Sigmoid colon (tissue), 7 donors: Measurements from ENCODE around the gene PXK. TPM values are rescaled to one million over a fixed set of nuclear protein-coding genes. Genes with fewer than 3 reads are reported as not detected.

Experiments used
- DNase-seq: peaks from one replicate; pipeline ENCODE4 v3.0.0-alpha.2; 2019
- H3K27ac ChIP-seq, 4 donors: fragments of 200-600 bp; sonication (generic); one replicate each; pipeline ENCODE4 v1.5.1; 2016 to 2019; ENCODE audit warnings: mild to moderate bottlenecking in 1 of 4
- H3K27me3 ChIP-seq, 3 donors: fragments of 200-600 bp; sonication (generic); one replicate each; pipeline ENCODE4 v1.5.1; 2019; ENCODE audit warnings: mild to moderate bottlenecking in 1 of 3
- H3K36me3 ChIP-seq, 4 donors: fragments of 200-600 bp; sonication (generic); one replicate each; pipeline ENCODE4 v1.5.1; 2016 to 2019
- H3K4me1 ChIP-seq, 4 donors: fragments of 200-600 bp; sonication (generic); one replicate each; pipeline ENCODE4 v1.5.1; 2017 to 2019
- H3K4me3 ChIP-seq, 4 donors: fragments of 200-600 bp; sonication (generic); one replicate each; pipeline ENCODE4 v1.5.1; 2017 to 2019; ENCODE audit warnings: mild to moderate bottlenecking in 2 of 4, moderate library complexity in 1 of 4
- H3K9me3 ChIP-seq, 4 donors: fragments of 200-600 bp in 3 of 4; sonication (generic) in 3 of 4; one replicate each; pipeline versions ENCODE4 v1.5.1 to v1.6.1; 2013 to 2019
- EP300 ChIP-seq, 4 donors: sonication (generic); formaldehyde crosslinking; IDR thresholded peaks; one replicate each; pipeline ENCODE4 v1.6.1; 2017; ENCODE audit warnings: antibody characterized with exemption in 4 of 4
- POLR2A ChIP-seq, 2 donors: fragments of 450-650 bp; IDR thresholded peaks; one replicate each; pipeline ENCODE4 v1.6.1; 2016; ENCODE audit warnings: antibody characterized with exemption in 2 of 2, mild to moderate bottlenecking in 2 of 2, moderate library complexity in 2 of 2
- POLR2AphosphoS5 ChIP-seq, 4 donors: sonication (generic); formaldehyde crosslinking; IDR thresholded peaks; one replicate each; pipeline ENCODE4 v1.6.1; 2017; ENCODE audit warnings: antibody characterized with exemption in 4 of 4
- WGBS, 2 donors: extraction: QIAGEN DNeasy Blood & Tissue Kit; methylation state at CpG; one replicate each; pipeline ENCODE4 v1.1.7; 2013; 5-methylcytosine and 5-hydroxymethylcytosine counted together
- intact Hi-C: fragments of 100-400 bp; cut with DNase I; formaldehyde crosslinking; loops from one replicate; pipeline ENCODE4 v1.15.1; 2023
- polyA plus RNA-seq, 3 donors: library from polyadenylated mRNA; stranded (reverse); fragments of 200-250 nt; gene quantifications; one replicate each; pipeline ENCODE4 v1.2.3, GENCODE V29; 2013
- total RNA-seq, 4 donors: library from RNA; depleted of rRNA; stranded (reverse); fragments of >200 nt; gene quantifications; one replicate each; pipeline ENCODE4 v1.1.0, GENCODE V29; 2016
- TF ChIP-seq, protein P1 (sequence below), 4 experiments: fragments of 450-650 bp in 3 of 4; fragments of 200-600 bp in 1 of 4; IDR thresholded peaks; one replicate each; pipeline ENCODE4 v1.5.1; 2016 to 2019; ENCODE audit warnings: antibody characterized with exemption in 4 of 4, mild to moderate bottlenecking in 3 of 4, moderate library complexity in 2 of 4
- donor health status: healthy with polysubstance abuse.
- donor health status: Bipolar disorder and iron deficiency.
- donor health status: healthy.

Gene PXK
- total and polyA plus RNA-seq, 7 donors, result 6.9 to 58.7 (median 30.3) TPM

GRCh38 chr3:58463181-58463941, 130.7 kb downstream of the PXK start:
- intact Hi-C loops, result loop anchor here (1.0 kb wide), 1 partner anchor 69 kb away; no protein-coding TSS in a partner anchor
- H3K36me3 ChIP-seq, result no peaks in the 10 kb centered on the region
- peak overlapping the region in 3 of 4 donors; percentile 0 to 37 (median 11) for H3K4me3 ChIP-seq
- no peak overlapping the region for H3K27ac ChIP-seq
- 8 to 23% methylated on average over 18 of the region's 18 CpGs for WGBS, 2 donors
- peak; percentile 82 for DNase-seq
- no peaks in the 10 kb centered on the region for H3K9me3 ChIP-seq
- no peaks in the 10 kb centered on the region for H3K27me3 ChIP-seq
- no peak for TF ChIP-seq EP300 (IDR thresholded peaks at IDR 0.05)
- TF ChIP-seq, protein P1, sequence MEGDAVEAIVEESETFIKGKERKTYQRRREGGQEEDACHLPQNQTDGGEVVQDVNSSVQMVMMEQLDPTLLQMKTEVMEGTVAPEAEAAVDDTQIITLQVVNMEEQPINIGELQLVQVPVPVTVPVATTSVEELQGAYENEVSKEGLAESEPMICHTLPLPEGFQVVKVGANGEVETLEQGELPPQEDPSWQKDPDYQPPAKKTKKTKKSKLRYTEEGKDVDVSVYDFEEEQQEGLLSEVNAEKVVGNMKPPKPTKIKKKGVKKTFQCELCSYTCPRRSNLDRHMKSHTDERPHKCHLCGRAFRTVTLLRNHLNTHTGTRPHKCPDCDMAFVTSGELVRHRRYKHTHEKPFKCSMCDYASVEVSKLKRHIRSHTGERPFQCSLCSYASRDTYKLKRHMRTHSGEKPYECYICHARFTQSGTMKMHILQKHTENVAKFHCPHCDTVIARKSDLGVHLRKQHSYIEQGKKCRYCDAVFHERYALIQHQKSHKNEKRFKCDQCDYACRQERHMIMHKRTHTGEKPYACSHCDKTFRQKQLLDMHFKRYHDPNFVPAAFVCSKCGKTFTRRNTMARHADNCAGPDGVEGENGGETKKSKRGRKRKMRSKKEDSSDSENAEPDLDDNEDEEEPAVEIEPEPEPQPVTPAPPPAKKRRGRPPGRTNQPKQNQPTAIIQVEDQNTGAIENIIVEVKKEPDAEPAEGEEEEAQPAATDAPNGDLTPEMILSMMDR (IDR thresholded peaks at IDR 0.05), result peak in 3 of 4 experiments; percentile 36 to 77 (median 72)
- TF ChIP-seq POLR2AphosphoS5 (IDR thresholded peaks at IDR 0.05), result no peak
- TF ChIP-seq POLR2A (IDR thresholded peaks at IDR 0.05), result no peak
- peaks cover 0 to 13% (median 7%) of the 10 kb centered on the region in 4 donors for H3K4me1 ChIP-seq

GRCh38 chr3:58463942-58464271, 131.2 kb downstream of the PXK start:
- H3K27ac ChIP-seq, result no peak overlapping the region
- TF ChIP-seq POLR2A (IDR thresholded peaks at IDR 0.05), result no peak
- TF ChIP-seq POLR2AphosphoS5 (IDR thresholded peaks at IDR 0.05), result no peak
- TF ChIP-seq EP300 (IDR thresholded peaks at IDR 0.05), result no peak
- TF ChIP-seq, protein P1 (IDR thresholded peaks at IDR 0.05), result no peak
- intact Hi-C loops, result loop anchor here (1.0 kb wide), 1 partner anchor 68 kb away; no protein-coding TSS in a partner anchor

GRCh38 chr3:58464866-58465265, 132.2 kb downstream of the PXK start:
- no peaks in the 10 kb centered on the region for H3K9me3 ChIP-seq
- peaks cover 0 to 13% (median 7%) of the 10 kb centered on the region in 4 donors for H3K4me1 ChIP-seq
- no peak for TF ChIP-seq EP300 (IDR thresholded peaks at IDR 0.05)
- TF ChIP-seq, protein P1 (IDR thresholded peaks at IDR 0.05), result no peak
- TF ChIP-seq POLR2AphosphoS5 (IDR thresholded peaks at IDR 0.05), result no peak
- no peak for TF ChIP-seq POLR2A (IDR thresholded peaks at IDR 0.05)
- no peak overlapping the region for H3K27ac ChIP-seq
- H3K4me3 ChIP-seq, result no peak overlapping the region
- no peaks in the 10 kb centered on the region for H3K36me3 ChIP-seq
- no peak for DNase-seq
- WGBS, 2 donors, result 48 to 51% methylated on average over 3 of the region's 3 CpGs
- intact Hi-C loops, result no loop called here
- H3K27me3 ChIP-seq, result no peaks in the 10 kb centered on the region

More at GRCh38 chr3:58463942-58464271, 131.2 kb downstream of the PXK start:
- H3K9me3 ChIP-seq, result no peaks in the 10 kb centered on the region
- no peaks in the 10 kb centered on the region for H3K27me3 ChIP-seq
- H3K4me1 ChIP-seq, result peaks cover 0 to 13% (median 7%) of the 10 kb centered on the region in 4 donors
- no peak for DNase-seq
- H3K36me3 ChIP-seq, result no peaks in the 10 kb centered on the region
- WGBS, 2 donors, result 36 to 43% methylated on average over 5 of the region's 5 CpGs
- H3K4me3 ChIP-seq, result peak overlapping the region in 2 of 4 donors; percentile 11 to 37

DNA sequence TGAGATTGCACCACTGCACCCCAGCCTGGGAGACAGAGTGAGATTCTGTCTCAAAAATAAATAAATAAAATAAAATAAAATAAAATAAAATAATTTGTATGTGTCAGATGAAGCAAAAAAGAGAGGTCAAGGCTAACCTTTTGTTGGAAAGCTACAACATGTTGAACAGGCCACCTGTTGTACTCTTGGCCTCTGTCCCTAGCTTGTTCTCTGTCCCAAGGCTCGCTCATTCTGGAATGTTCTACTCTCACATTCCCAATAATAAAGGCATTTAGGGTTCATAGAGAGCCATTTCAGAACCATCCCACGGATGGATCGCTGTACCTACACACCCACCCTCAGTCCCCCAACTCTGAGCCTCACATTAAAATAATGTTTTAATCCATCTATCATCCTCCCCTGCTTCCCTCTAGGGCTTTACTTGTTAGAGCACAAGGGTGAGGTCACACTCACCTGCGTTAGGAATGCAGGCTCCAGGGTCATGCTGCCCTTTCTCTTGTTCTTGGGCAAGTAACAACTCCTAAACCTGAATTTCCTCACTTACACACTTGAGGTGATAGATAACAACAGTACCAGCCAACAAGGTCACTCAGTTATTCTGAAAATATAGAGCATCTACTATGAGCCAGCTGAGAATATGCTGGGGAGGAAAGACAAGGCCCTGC, 134.3 kb downstream of the PXK start:
- no peaks in the 10 kb centered on the region for H3K9me3 ChIP-seq
- H3K27me3 ChIP-seq, result no peaks in the 10 kb centered on the region
- WGBS, 2 donors, result 92 to 94% methylated on average over 4 of the region's 4 CpGs
- no peak for DNase-seq
- no peak overlapping the region for H3K27ac ChIP-seq
- no peaks in the 10 kb centered on the region for H3K36me3 ChIP-seq
- intact Hi-C loops, result no loop called here
- H3K4me3 ChIP-seq, result no peak overlapping the region
- TF ChIP-seq EP300 (IDR thresholded peaks at IDR 0.05) (no peak), POLR2AphosphoS5 (IDR thresholded peaks at IDR 0.05) (no peak), POLR2A (IDR thresholded peaks at IDR 0.05) (no peak)
- TF ChIP-seq, protein P1 (IDR thresholded peaks at IDR 0.05), result no peak
- peaks cover 0 to 20% (median 7%) of the 10 kb centered on the region in 4 donors for H3K4me1 ChIP-seq
